Fibroblast of lung (primary cell): Measurements from ENCODE around the gene CITED2.

Experiments
- CTCF ChIP-seq, 2 donors: IDR thresholded peaks in 1 of 2; conservative IDR thresholded peaks in 1 of 2; 1 replicate in 1 of 2; 2 replicates in 1 of 2; pipeline ENCODE4 v1.5.1; 2011 to 2012; ENCODE audit warnings: low read length in 2 of 2, control low read depth in 1 of 2, inconsistent platforms in 1 of 2, low read depth in 1 of 2, mild to moderate bottlenecking in 1 of 2
- EZH2 ChIP-seq: IDR thresholded peaks from 2 replicates; pipeline ENCODE4 v1.5.1; 2012; ENCODE audit warnings: low read length, control low read depth, mild to moderate bottlenecking; ENCODE audit errors: missing control alignments

DNA sequence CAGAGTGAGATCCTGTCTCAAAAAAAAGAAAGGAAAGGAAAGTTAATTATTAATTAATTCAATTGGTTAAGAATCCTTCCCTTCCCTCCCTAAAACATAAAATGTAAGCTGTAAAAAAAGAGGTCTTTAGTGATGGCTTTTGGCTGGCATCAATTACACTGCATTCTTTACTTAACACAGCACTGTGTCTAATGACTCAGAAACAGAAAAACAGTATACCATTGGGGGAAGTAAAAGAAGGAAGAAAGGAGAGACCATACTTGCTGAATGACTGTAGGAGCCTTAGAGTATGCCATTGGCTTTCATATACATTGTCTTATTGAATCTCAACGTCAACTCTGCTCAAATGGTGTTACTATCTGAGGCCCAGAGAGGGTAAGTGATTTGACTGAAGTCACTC is 18.3 kb upstream of the CITED2 start:
- TF ChIP-seq EZH2 (no peak), CTCF (conservative IDR thresholded peaks at IDR 0.05 in 1 of 2, IDR thresholded peaks at IDR 0.05 in 1 of 2; ENCODE audit: low read depth in 1 of 2, low read length in 2 of 2) (no peak)
